ENCODE data around the gene KRTAP4-5.

- no peak for TF ChIP-seq EZH2 (IDR thresholded peaks at IDR 0.05; ENCODE audit: insufficient read depth, poor library complexity, severe bottlenecking)
- no peak for TF ChIP-seq EZH2phosphoT487 (IDR thresholded peaks at IDR 0.05; ENCODE audit: insufficient read depth, low read depth)
These were observed 8.3 kb downstream of the KRTAP4-5 start for GRCh38 chr17:41141361-41141760.

Measured in GM23248 (cell line).